K562 (cell line): ENCODE measurements around the gene FPGS. TPM values are rescaled to one million over a fixed set of nuclear protein-coding genes. Genes with fewer than 3 reads are reported as not detected.

Experiments
- BCOR ChIP-seq: fragments of 450-650 bp; IDR thresholded peaks from 2 replicates; pipeline ENCODE4 v1.6.1; 2016
- CBX8 ChIP-seq: fragments of 200-600 bp; sonication (generic); IDR thresholded peaks from 2 replicates; pipeline ENCODE4 v1.6.1; 2012; ENCODE audit warnings: borderline replicate concordance, mixed run types, low read depth, mild to moderate bottlenecking, moderate library complexity, mixed read lengths, low read length, control low read depth, inconsistent platforms; ENCODE audit not compliant: poor library complexity, severe bottlenecking; ENCODE audit errors: extremely low read depth
- CHCHD3 ChIP-seq: fragments of 250-450 bp; sonication (Bioruptor Pico); IDR thresholded peaks from 2 replicates; pipeline ENCODE4 v2.1.2; 2022; ENCODE audit warnings: mild to moderate bottlenecking
- CREB1 ChIP-seq, 2 experiments: sonication (generic) in 1 of 2; formaldehyde crosslinking in 1 of 2; IDR thresholded peaks; 2 replicates each; pipeline versions ENCODE4 v1.6.1 to v1.8.0; 2012 to 2022; ENCODE audit warnings: inconsistent platforms in 1 of 2, mild to moderate bottlenecking in 1 of 2, missing genetic modification reagents in 1 of 2, moderate library complexity in 1 of 2
- EGR1 ChIP-seq: fragments of 450-650 bp; conservative IDR thresholded peaks from 2 replicates; pipeline ENCODE4 v1.6.1; 2017; ENCODE audit warnings: mild to moderate bottlenecking
- EP300 ChIP-seq: IDR thresholded peaks from 2 replicates; pipeline ENCODE4 v1.6.1; 2012; ENCODE audit warnings: low read length, improper control_type of control experiment
- GABPB1 ChIP-seq: sonication (generic); formaldehyde crosslinking; IDR thresholded peaks from 2 replicates; pipeline ENCODE4 v1.8.0; 2022; ENCODE audit warnings: mild to moderate bottlenecking, missing genetic modification reagents
- GATA2 ChIP-seq: sonication (generic); formaldehyde crosslinking; IDR thresholded peaks from 2 replicates; pipeline ENCODE4 v1.4.0; 2020; ENCODE audit warnings: mild to moderate bottlenecking, missing genetic modification reagents
- KDM1A ChIP-seq, 2 experiments: fragments of 450-650 bp; IDR thresholded peaks; 2 replicates each; pipeline ENCODE4 v1.6.1; 2016; ENCODE audit warnings: mild to moderate bottlenecking in 2 of 2
- MTA2 ChIP-seq: fragments of 450-650 bp; IDR thresholded peaks from 2 replicates; pipeline ENCODE4 v1.6.1; 2016; ENCODE audit warnings: low read depth
- RAD21 ChIP-seq, 2 experiments: fragments of 250-450 bp in 1 of 2; fragments of 450-650 bp in 1 of 2; sonication (Bioruptor Pico) in 1 of 2; formaldehyde crosslinking in 1 of 2; IDR thresholded peaks in 1 of 2; conservative IDR thresholded peaks in 1 of 2; 2 replicates each; pipeline versions ENCODE4 v1.4.0 to v1.8.0; 2020 to 2022; ENCODE audit warnings: mild to moderate bottlenecking in 2 of 2, moderate library complexity in 1 of 2
- RBM25 ChIP-seq: fragments of 200-400 bp; formaldehyde crosslinking; IDR thresholded peaks from 2 replicates; pipeline ENCODE4 v1.6.1; 2018; ENCODE audit warnings: low read length, low read depth, moderate library complexity; ENCODE audit not compliant: severe bottlenecking
- TCFL5 ChIP-seq: fragments of 250-450 bp; sonication (Bioruptor Pico); conservative IDR thresholded peaks from 2 replicates; pipeline ENCODE4 v1.6.1; 2021; ENCODE audit warnings: mild to moderate bottlenecking, moderate library complexity, matching md5 sums
- ZNF253 ChIP-seq: fragments of 250-450 bp; sonication (Bioruptor Pico); conservative IDR thresholded peaks from 2 replicates; pipeline ENCODE4 v1.6.1; 2021; ENCODE audit warnings: mild to moderate bottlenecking
- ZNF764 ChIP-seq: fragments of 250-450 bp; sonication (Bioruptor Pico); IDR thresholded peaks from 2 replicates; pipeline ENCODE4 v1.4.0; 2020; ENCODE audit warnings: low read depth, mild to moderate bottlenecking, moderate library complexity
- polyA plus RNA-seq, 8 experiments: library from polyadenylated mRNA; depleted of rRNA in 4 of 8; stranded (reverse) in 5 of 8; unstranded in 3 of 8; fragments of >200 nt; fragmentation: Nextera tagmentation in 2 of 8; fragmentation: Illumina TruSeq in 1 of 8; extraction: Ambion mirVana in 2 of 8; extraction: Trizol in 1 of 8; gene quantifications; 2 replicates each; pipeline versions ENCODE4 v1.2.1 to v1.2.3, GENCODE V29; 2011 to 2014; ENCODE audit warnings: inconsistent platforms in 1 of 8, missing spikeins in 1 of 8
- total RNA-seq, 7 experiments: library from RNA; depleted of rRNA in 6 of 7; stranded (reverse); fragments of >200 nt in 6 of 7; fragmentation: Illumina TruSeq in 2 of 7; extraction: Trizol in 2 of 7; gene quantifications; 2 replicates each; pipeline versions ENCODE4 v1.2.1 to v1.2.3, GENCODE V29; 2011 to 2021; ENCODE audit warnings: low replicate concordance in 1 of 7
- TF ChIP-seq, protein P1 (sequence below): sonication (generic); formaldehyde crosslinking; IDR thresholded peaks from 2 replicates; pipeline ENCODE4 v1.9.0; 2022; ENCODE audit warnings: mild to moderate bottlenecking, missing genetic modification reagents
- TF ChIP-seq, protein P2 (sequence below): fragments of 450-650 bp; IDR thresholded peaks from 2 replicates; pipeline ENCODE4 v1.6.1; 2018; ENCODE audit warnings: mild to moderate bottlenecking, low read depth; ENCODE audit not compliant: partially characterized antibody
- TF ChIP-seq, protein P3 (sequence below): IDR thresholded peaks from 2 replicates; pipeline ENCODE4 v1.6.1; 2012; ENCODE audit warnings: low read depth, low read length, improper control_type of control experiment, borderline replicate concordance
- TF ChIP-seq, protein P4 (sequence below): fragments of 250-450 bp; sonication (Bioruptor Pico); IDR thresholded peaks from 2 replicates; pipeline ENCODE4 v1.5.0; 2020; ENCODE audit warnings: mild to moderate bottlenecking

FPGS gene
- total and polyA plus RNA-seq, 9 of the 15 experiments (the other 6 are each of a cell fraction or from before 2014, with no cell fraction given) = 0.84 to 86.4 (median 59.2) TPM

DNA sequence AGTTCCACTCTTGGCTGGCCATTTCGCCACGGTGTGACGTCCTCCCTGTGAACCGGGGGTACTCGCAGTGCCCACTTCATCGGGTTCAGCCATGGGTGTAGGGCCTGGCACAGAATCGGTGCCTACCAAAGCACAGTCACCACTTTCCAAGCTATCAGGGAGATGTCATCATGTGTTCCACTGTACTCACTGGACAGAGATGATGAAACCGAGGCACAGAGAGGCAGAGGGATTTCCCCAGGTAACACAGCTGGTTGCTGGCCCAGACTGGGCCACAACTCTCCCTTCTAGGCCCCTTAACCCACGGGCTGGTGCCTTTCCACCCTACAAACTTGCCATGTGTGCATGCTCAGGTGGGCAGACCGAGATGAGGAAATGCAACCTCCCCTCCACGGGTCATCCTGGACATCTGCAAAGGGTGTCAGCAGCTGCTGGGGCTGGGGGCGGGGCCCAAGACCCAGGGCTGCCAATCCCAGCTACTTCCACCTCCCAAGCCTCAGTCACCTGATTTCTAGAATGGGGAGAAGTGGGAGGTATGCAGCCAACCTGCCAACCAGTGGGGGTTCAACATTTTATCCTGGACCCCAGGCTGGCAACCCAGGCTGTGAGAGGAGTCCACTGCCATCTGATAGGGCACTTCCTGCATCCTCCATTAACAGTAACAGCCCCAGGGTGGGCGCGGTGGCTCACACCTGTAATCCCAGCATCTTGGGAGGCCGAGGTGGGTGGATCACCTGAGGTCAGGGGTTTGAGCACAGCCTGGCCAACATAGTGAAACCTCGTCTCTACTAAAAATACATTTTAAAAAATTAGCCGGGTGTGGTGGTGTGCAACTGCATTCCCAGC lies 23.3 kb upstream of the FPGS start (continued):
- TF ChIP-seq CBX8 (no peak), BCOR (peak; percentile 91), EGR1 (no peak), EP300 (0 out of 2 replicates have a peak, but pooled peaks have one; percentile 1), GABPB1 (CRISPR knock-in tag) (0 out of 2 replicates have a peak, but pooled peaks have one; percentile 19), RBM25 (peak; percentile 59), CHCHD3 (CRISPR knock-in tag) (no peak), ZNF764 (no peak), TCFL5 (CRISPR knock-in tag) (no peak), ZNF253 (CRISPR knock-in tag) (no peak), CREB1 (IDR thresholded peaks at IDR 0.05) (no peak), CREB1 (CRISPR knock-in tag; IDR thresholded peaks at IDR 0.05) (0 out of 2 replicates have a peak, but pooled peaks have one; percentile 44), RAD21 (CRISPR knock-in tag; conservative IDR thresholded peaks at IDR 0.05 in 1 of 2, IDR thresholded peaks at IDR 0.05 in 1 of 2) (no peak), MTA2 (no peak), GATA2 (CRISPR knock-in tag) (no peak), KDM1A (IDR thresholded peaks at IDR 0.05) (peak in 1 of 2 experiments; percentile 60; a peak in 2 of 4 replicates)
- TF ChIP-seq, protein P1, sequence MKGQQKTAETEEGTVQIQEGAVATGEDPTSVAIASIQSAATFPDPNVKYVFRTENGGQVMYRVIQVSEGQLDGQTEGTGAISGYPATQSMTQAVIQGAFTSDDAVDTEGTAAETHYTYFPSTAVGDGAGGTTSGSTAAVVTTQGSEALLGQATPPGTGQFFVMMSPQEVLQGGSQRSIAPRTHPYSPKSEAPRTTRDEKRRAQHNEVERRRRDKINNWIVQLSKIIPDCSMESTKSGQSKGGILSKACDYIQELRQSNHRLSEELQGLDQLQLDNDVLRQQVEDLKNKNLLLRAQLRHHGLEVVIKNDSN (CRISPR knock-in tag) = no peak; the same call in 1 of the 2 replicates
- TF ChIP-seq, protein P2, sequence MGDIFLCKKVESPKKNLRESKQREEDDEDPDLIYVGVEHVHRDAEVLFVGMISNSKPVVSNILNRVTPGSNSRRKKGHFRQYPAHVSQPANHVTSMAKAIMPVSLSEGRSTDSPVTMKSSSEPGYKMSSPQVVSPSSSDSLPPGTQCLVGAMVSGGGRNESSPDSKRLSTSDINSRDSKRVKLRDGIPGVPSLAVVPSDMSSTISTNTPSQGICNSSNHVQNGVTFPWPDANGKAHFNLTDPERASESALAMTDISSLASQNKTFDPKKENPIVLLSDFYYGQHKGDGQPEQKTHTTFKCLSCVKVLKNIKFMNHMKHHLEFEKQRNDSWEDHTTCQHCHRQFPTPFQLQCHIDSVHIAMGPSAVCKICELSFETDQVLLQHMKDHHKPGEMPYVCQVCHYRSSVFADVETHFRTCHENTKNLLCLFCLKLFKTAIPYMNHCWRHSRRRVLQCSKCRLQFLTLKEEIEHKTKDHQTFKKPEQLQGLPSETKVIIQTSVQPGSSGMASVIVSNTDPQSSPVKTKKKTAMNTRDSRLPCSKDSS = no peak
- TF ChIP-seq, protein P3, sequence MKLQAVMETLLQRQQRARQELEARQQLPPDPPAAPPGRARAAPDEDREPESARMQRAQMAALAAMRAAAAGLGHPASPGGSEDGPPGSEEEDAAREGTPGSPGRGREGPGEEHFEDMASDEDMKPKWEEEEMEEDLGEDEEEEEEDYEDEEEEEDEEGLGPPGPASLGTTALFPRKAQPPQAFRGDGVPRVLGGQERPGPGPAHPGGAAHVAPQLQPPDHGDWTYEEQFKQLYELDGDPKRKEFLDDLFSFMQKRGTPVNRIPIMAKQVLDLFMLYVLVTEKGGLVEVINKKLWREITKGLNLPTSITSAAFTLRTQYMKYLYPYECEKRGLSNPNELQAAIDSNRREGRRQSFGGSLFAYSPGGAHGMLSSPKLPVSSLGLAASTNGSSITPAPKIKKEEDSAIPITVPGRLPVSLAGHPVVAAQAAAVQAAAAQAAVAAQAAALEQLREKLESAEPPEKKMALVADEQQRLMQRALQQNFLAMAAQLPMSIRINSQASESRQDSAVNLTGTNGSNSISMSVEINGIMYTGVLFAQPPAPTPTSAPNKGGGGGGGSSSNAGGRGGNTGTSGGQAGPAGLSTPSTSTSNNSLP = no peak
- TF ChIP-seq, protein P4, sequence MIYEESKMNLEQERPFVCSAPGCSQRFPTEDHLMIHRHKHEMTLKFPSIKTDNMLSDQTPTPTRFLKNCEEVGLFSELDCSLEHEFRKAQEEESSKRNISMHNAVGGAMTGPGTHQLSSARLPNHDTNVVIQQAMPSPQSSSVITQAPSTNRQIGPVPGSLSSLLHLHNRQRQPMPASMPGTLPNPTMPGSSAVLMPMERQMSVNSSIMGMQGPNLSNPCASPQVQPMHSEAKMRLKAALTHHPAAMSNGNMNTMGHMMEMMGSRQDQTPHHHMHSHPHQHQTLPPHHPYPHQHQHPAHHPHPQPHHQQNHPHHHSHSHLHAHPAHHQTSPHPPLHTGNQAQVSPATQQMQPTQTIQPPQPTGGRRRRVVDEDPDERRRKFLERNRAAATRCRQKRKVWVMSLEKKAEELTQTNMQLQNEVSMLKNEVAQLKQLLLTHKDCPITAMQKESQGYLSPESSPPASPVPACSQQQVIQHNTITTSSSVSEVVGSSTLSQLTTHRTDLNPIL = no peak
